Vagina (tissue), 2 donors: ENCODE measurements around the gene TEKT2. TPM values are rescaled to one million over a fixed set of nuclear protein-coding genes. Genes with fewer than 3 reads are reported as not detected.

Experiments used
- DNase-seq, 2 donors: peaks; one replicate each; pipeline ENCODE4 v3.0.0-alpha.2; 2017; ENCODE audit errors: extremely low spot score in 2 of 2
- H3K27ac ChIP-seq: fragments of 200-600 bp; sonication (generic); one replicate; pipeline ENCODE4 v1.5.1; 2019
- H3K27me3 ChIP-seq: fragments of 200-600 bp; sonication (generic); one replicate; pipeline ENCODE4 v1.5.1; 2019
- H3K36me3 ChIP-seq, 2 donors: fragments of 200-600 bp; sonication (generic); one replicate each; pipeline ENCODE4 v1.5.1; 2017 to 2019
- H3K4me1 ChIP-seq: fragments of 200-600 bp; sonication (generic); one replicate; pipeline ENCODE4 v1.5.1; 2019
- H3K4me3 ChIP-seq, 2 donors: fragments of 200-600 bp; sonication (generic); 1 replicate in 1 of 2; 2 replicates in 1 of 2; pipeline ENCODE4 v1.5.1; 2016 to 2019
- H3K9me3 ChIP-seq: fragments of 200-600 bp; sonication (generic); one replicate; pipeline ENCODE4 v1.5.1; 2019
- CTCF ChIP-seq, 3 experiments: fragments of 450-650 bp in 2 of 3; fragments of 200-600 bp in 1 of 3; sonication (generic) in 1 of 3; IDR thresholded peaks; one replicate each; pipeline ENCODE4 v1.5.1; 2017 to 2019; ENCODE audit warnings: antibody characterized with exemption in 3 of 3, mild to moderate bottlenecking in 2 of 3, moderate library complexity in 2 of 3
- POLR2A ChIP-seq, 2 donors: fragments of 450-650 bp; IDR thresholded peaks; one replicate each; pipeline ENCODE4 v1.6.1; 2017; ENCODE audit warnings: antibody characterized with exemption in 2 of 2, mild to moderate bottlenecking in 2 of 2, moderate library complexity in 2 of 2
- POLR2AphosphoS5 ChIP-seq, 2 donors: sonication (generic); formaldehyde crosslinking; IDR thresholded peaks; one replicate each; pipeline ENCODE4 v1.9.0; 2017; ENCODE audit warnings: antibody characterized with exemption in 2 of 2, mild to moderate bottlenecking in 2 of 2, low read depth in 1 of 2; ENCODE audit not compliant: insufficient read depth in 1 of 2
- intact Hi-C: fragments of 100-400 bp; cut with DNase I; formaldehyde crosslinking; loops from one replicate; pipeline ENCODE4 v1.15.1; 2023
- total RNA-seq: library from RNA; depleted of rRNA; stranded (reverse); fragments of >200 nt; gene quantifications from one replicate; pipeline ENCODE4 v1.2.3, GENCODE V29; 2016

TEKT2 gene
- total RNA-seq, 1 donor from 2014 or later: not detected

- no peak for DNase-seq
- no peaks in the 10 kb centered on the region for H3K9me3 ChIP-seq
- H3K4me1 ChIP-seq: peaks cover 32% of the 10 kb centered on the region
- H3K4me3 ChIP-seq: no peak overlapping the region
- H3K36me3 ChIP-seq: no peaks in the 10 kb centered on the region
- H3K27me3 ChIP-seq: no peaks in the 10 kb centered on the region
- TF ChIP-seq POLR2AphosphoS5 (IDR thresholded peaks at IDR 0.05; ENCODE audit: insufficient read depth in 1 of 2, low read depth in 1 of 2) (no peak), POLR2A (IDR thresholded peaks at IDR 0.05) (no peak), CTCF (IDR thresholded peaks at IDR 0.05) (no peak)
- intact Hi-C loops: no loop called here
- no peak overlapping the region for H3K27ac ChIP-seq
Observed at GRCh38 chr1:36126797-36127500, 43.1 kb downstream of the TEKT2 start.

GRCh38 chr1:36128126-36128904, 44.4 kb downstream of the TEKT2 start:
- Histone ChIP-seq H3K4me3 (no peak overlapping the region), H3K9me3 (no peaks in the 10 kb centered on the region), H3K4me1 (peaks cover 33% of the 10 kb centered on the region), H3K27ac (no peak overlapping the region), H3K36me3 (no peaks in the 10 kb centered on the region), H3K27me3 (no peaks in the 10 kb centered on the region)
- no peak for DNase-seq
- no peak for TF ChIP-seq CTCF (IDR thresholded peaks at IDR 0.05)
- no peak for TF ChIP-seq POLR2AphosphoS5 (IDR thresholded peaks at IDR 0.05; ENCODE audit: insufficient read depth in 1 of 2, low read depth in 1 of 2)
- TF ChIP-seq POLR2A (IDR thresholded peaks at IDR 0.05): no peak
- intact Hi-C loops: no loop called here

- intact Hi-C loops: no loop called here
- H3K27ac ChIP-seq: no peak overlapping the region
Observed at GRCh38 chr1:36128905-36129206, 45.0 kb downstream of the TEKT2 start.

GRCh38 chr1:36132029-36132428, 48.1 kb downstream of the TEKT2 start:
- Histone ChIP-seq H3K4me1 (peaks cover 38% of the 10 kb centered on the region), H3K36me3 (no peaks in the 10 kb centered on the region), H3K27ac (no peak overlapping the region), H3K27me3 (no peaks in the 10 kb centered on the region), H3K9me3 (no peaks in the 10 kb centered on the region), H3K4me3 (no peak overlapping the region)
- TF ChIP-seq POLR2A (IDR thresholded peaks at IDR 0.05) (no peak), POLR2AphosphoS5 (IDR thresholded peaks at IDR 0.05; ENCODE audit: insufficient read depth in 1 of 2, low read depth in 1 of 2) (no peak), CTCF (IDR thresholded peaks at IDR 0.05) (no peak)
- intact Hi-C loops: loop anchor here (5.0 kb wide), 1 partner anchor 35 kb away; no protein-coding TSS in a partner anchor
- no peak for DNase-seq

More at GRCh38 chr1:36128905-36129206, 45.0 kb downstream of the TEKT2 start:
- Histone ChIP-seq H3K36me3 (no peaks in the 10 kb centered on the region), H3K4me3 (no peak overlapping the region), H3K9me3 (no peaks in the 10 kb centered on the region), H3K27me3 (no peaks in the 10 kb centered on the region), H3K4me1 (peaks cover 33% of the 10 kb centered on the region)
- TF ChIP-seq CTCF (IDR thresholded peaks at IDR 0.05): no peak
- no peak for TF ChIP-seq POLR2A (IDR thresholded peaks at IDR 0.05)
- TF ChIP-seq POLR2AphosphoS5 (IDR thresholded peaks at IDR 0.05; ENCODE audit: insufficient read depth in 1 of 2, low read depth in 1 of 2): no peak
- no peak for DNase-seq

GRCh38 chr1:36133484-36133883, 49.6 kb downstream of the TEKT2 start:
- peaks cover 0 to 13% of the 10 kb centered on the region in 2 donors for H3K36me3 ChIP-seq
- H3K27me3 ChIP-seq: no peaks in the 10 kb centered on the region
- intact Hi-C loops: loop anchor here (5.0 kb wide), 1 partner anchor 36 kb away; no protein-coding TSS in a partner anchor
- peaks cover 40% of the 10 kb centered on the region for H3K4me1 ChIP-seq
- peak in 1 of 2 donors; percentile 42 for TF ChIP-seq POLR2AphosphoS5 (IDR thresholded peaks at IDR 0.05; ENCODE audit: insufficient read depth in 1 of 2, low read depth in 1 of 2)
- TF ChIP-seq POLR2A (IDR thresholded peaks at IDR 0.05): no peak
- no peak overlapping the region for H3K4me3 ChIP-seq
- no peaks in the 10 kb centered on the region for H3K9me3 ChIP-seq
- H3K27ac ChIP-seq: peak overlapping the region; percentile 82
- no peak for DNase-seq
